ENCODE measurements around the gene UBE2G2. TPM values are rescaled to one million over a fixed set of nuclear protein-coding genes. Genes with fewer than 3 reads are reported as not detected.

The UBE2G2 gene
- total and polyA plus RNA-seq, 2 experiments from 2014 or later = 39.1 to 64.4 TPM

- Histone ChIP-seq H3K27me3 (replicated peaks; ENCODE audit: insufficient read depth) (no peaks in the 10 kb centered on the region), H3K4me1 (ENCODE audit: insufficient read depth) (no peaks in the 10 kb centered on the region), H3K9me2 (ENCODE audit: insufficient read depth) (no peaks in the 10 kb centered on the region), H2AFZ (no peak overlapping the region), H4K20me1 (ENCODE audit: insufficient read depth) (no peaks in the 10 kb centered on the region), H3F3A (ENCODE audit: insufficient read depth) (no peaks in the 10 kb centered on the region), H3K4me2 (ENCODE audit: unreplicated experiment) (no peak overlapping the region), H3K79me2 (ENCODE audit: insufficient read depth) (no peaks in the 10 kb centered on the region), H3K27ac (no peak overlapping the region), H3K4me3 (no peak overlapping the region), H3K9me3 (ENCODE audit: low read depth) (no peaks in the 10 kb centered on the region), H3K9ac (no peak overlapping the region), H3K36me3 (ENCODE audit: low read depth) (no peaks in the 10 kb centered on the region)
- in situ Hi-C loops (cut with MboI) = no loop called here
- no peak for TF ChIP-seq EZH2 (IDR thresholded peaks at IDR 0.05; ENCODE audit: insufficient read depth, poor library complexity, severe bottlenecking)
- no peak for TF ChIP-seq EZH2phosphoT487 (IDR thresholded peaks at IDR 0.05; ENCODE audit: insufficient read depth, low read depth)
- DNase-seq = no peak
- WGBS, 2 experiments (ENCODE audit: low coverage in 1 of 2, low lambda C conversion rate in 2 of 2, missing lambda C conversion rate in 2 of 2) = 35 to 78% methylated on average over 5 to 24 of the region's 25 CpGs
Measured at GRCh38 chr21:44763451-44764318, 37.9 kb downstream of the UBE2G2 start.

DNA sequence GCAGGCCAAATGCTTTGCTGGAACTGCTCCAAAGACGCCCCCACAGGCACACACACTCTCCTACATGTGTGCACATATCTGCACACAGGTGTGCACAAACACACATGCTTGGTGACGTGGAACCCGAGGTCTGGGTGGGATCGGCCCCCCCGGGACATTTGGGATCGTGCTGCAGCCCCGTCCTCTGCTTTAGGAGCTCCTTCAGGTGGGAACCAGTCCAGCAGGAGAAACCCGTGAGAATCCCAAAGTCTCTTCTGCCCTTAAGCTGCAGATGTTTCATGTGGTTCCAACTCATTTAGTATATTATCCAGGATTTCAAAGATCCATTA, 38.6 kb downstream of the UBE2G2 start:
- Histone ChIP-seq H3K4me2 (ENCODE audit: unreplicated experiment) (no peak overlapping the region), H3K4me3 (no peak overlapping the region), H3K27me3 (replicated peaks; ENCODE audit: insufficient read depth) (no peaks in the 10 kb centered on the region), H3K4me1 (ENCODE audit: insufficient read depth) (no peaks in the 10 kb centered on the region), H3K9ac (no peak overlapping the region), H2AFZ (no peak overlapping the region), H3K9me2 (ENCODE audit: insufficient read depth) (no peaks in the 10 kb centered on the region), H3K36me3 (ENCODE audit: low read depth) (no peaks in the 10 kb centered on the region), H3K27ac (no peak overlapping the region), H4K20me1 (ENCODE audit: insufficient read depth) (no peaks in the 10 kb centered on the region), H3K79me2 (ENCODE audit: insufficient read depth) (no peaks in the 10 kb centered on the region), H3K9me3 (ENCODE audit: low read depth) (no peaks in the 10 kb centered on the region), H3F3A (ENCODE audit: insufficient read depth) (no peaks in the 10 kb centered on the region)
- in situ Hi-C loops (cut with MboI) = no loop called here
- WGBS, 2 experiments (ENCODE audit: low coverage in 1 of 2, low lambda C conversion rate in 2 of 2, missing lambda C conversion rate in 2 of 2) = 56 to 61% methylated on average over 8 of the region's 8 CpGs
- TF ChIP-seq EZH2phosphoT487 (IDR thresholded peaks at IDR 0.05; ENCODE audit: insufficient read depth, low read depth) (no peak), EZH2 (IDR thresholded peaks at IDR 0.05; ENCODE audit: insufficient read depth, poor library complexity, severe bottlenecking) (no peak)
- no peak for DNase-seq

DNA sequence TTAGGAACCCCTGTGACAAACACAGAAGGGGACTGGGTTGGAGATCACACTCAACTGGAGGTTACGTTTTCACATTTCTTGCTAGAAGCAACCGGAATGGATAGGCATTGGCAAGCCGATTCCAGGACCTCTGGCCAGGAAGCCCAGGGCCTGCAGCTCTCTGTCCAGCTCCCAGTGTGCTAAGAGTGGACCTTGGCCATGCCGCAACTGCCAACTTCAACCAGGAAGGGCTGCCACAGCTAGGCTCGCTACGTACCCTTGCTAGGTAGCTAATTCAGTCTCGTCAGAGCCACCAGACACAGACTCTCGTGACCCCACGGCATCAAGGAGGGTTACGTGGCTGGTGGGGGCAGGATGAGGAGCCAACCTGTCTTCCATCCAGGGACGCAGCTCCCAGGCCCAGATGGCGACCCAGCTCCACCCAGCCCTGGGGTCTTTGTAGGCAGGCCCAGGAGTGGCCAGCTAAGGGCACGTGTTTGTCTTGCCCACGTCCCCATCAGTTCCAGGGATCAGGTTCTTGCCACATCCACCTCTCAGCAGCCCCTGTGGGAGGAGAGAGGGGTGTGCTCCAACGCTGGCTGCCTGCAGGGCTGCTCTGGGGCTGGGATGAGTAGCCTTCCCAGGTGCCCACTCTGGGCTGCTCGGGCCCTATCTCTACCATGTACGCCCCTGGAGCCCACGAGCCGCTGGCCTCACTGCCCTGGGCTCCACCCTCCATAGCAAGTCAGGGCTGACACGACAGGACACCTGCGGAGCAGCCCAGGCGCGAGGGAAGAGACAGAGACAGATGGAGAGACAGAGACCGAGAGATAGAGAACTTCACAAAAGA, 39.2 kb downstream of the UBE2G2 start:
- Histone ChIP-seq H3F3A (ENCODE audit: insufficient read depth) (no peaks in the 10 kb centered on the region), H3K4me1 (ENCODE audit: insufficient read depth) (no peaks in the 10 kb centered on the region), H4K20me1 (ENCODE audit: insufficient read depth) (no peaks in the 10 kb centered on the region), H3K9ac (no peak overlapping the region), H3K9me3 (ENCODE audit: low read depth) (no peaks in the 10 kb centered on the region), H3K79me2 (ENCODE audit: insufficient read depth) (no peaks in the 10 kb centered on the region), H3K4me2 (ENCODE audit: unreplicated experiment) (no peak overlapping the region), H2AFZ (no peak overlapping the region), H3K27me3 (replicated peaks; ENCODE audit: insufficient read depth) (no peaks in the 10 kb centered on the region), H3K9me2 (ENCODE audit: insufficient read depth) (no peaks in the 10 kb centered on the region), H3K27ac (no peak overlapping the region), H3K36me3 (ENCODE audit: low read depth) (no peaks in the 10 kb centered on the region), H3K4me3 (no peak overlapping the region)
- 75 to 79% methylated on average over 24 of the region's 24 CpGs for WGBS, 2 experiments (ENCODE audit: low coverage in 1 of 2, low lambda C conversion rate in 2 of 2, missing lambda C conversion rate in 2 of 2)
- no peak for DNase-seq
- TF ChIP-seq EZH2 (IDR thresholded peaks at IDR 0.05; ENCODE audit: insufficient read depth, poor library complexity, severe bottlenecking) = no peak
- no peak for TF ChIP-seq EZH2phosphoT487 (IDR thresholded peaks at IDR 0.05; ENCODE audit: insufficient read depth, low read depth)
- in situ Hi-C loops (cut with MboI) = no loop called here

DNA sequence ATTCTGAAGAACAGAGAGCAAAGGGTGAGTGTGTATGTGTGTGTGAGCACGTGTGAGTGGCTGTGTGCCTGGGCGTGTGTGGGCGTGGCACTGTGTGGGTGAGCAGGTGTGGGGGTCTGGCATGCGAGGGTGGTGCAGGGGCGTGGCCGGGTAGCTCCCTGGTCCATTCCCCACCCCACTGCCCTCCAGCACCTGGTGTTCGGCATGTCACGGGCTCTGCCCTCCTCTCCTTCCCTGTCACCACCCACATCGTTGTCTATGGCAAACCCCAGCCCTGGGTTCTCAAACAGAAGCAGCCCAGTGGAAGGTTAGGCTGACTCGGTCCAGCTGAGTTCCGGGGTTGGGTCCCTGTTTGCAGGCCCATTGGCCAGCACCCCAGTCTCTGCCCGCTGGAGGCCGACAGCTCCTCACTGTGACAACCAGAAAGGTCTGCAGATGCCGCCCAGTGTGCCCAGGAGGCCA, 39.8 kb downstream of the UBE2G2 start:
- no peak overlapping the region for H3K9ac ChIP-seq
- no peaks in the 10 kb centered on the region for H3K4me1 ChIP-seq (ENCODE audit: insufficient read depth)
- no peak for DNase-seq
- H3K9me3 ChIP-seq (ENCODE audit: low read depth) = no peaks in the 10 kb centered on the region
- no peaks in the 10 kb centered on the region for H3K36me3 ChIP-seq (ENCODE audit: low read depth)
- H3F3A ChIP-seq (ENCODE audit: insufficient read depth) = no peaks in the 10 kb centered on the region
- H3K27me3 ChIP-seq (replicated peaks; ENCODE audit: insufficient read depth) = no peaks in the 10 kb centered on the region
- 78% methylated on average over 14 of the region's 14 CpGs for WGBS, 2 experiments (ENCODE audit: low coverage in 1 of 2, low lambda C conversion rate in 2 of 2, missing lambda C conversion rate in 2 of 2)
- H3K4me3 ChIP-seq = no peak overlapping the region
- H3K79me2 ChIP-seq (ENCODE audit: insufficient read depth) = no peaks in the 10 kb centered on the region
- no peak overlapping the region for H3K4me2 ChIP-seq (ENCODE audit: unreplicated experiment)
- H3K27ac ChIP-seq = no peak overlapping the region
- H2AFZ ChIP-seq = no peak overlapping the region
- no peaks in the 10 kb centered on the region for H4K20me1 ChIP-seq (ENCODE audit: insufficient read depth)
- H3K9me2 ChIP-seq (ENCODE audit: insufficient read depth) = no peaks in the 10 kb centered on the region
- no peak for TF ChIP-seq EZH2 (IDR thresholded peaks at IDR 0.05; ENCODE audit: insufficient read depth, poor library complexity, severe bottlenecking)
- TF ChIP-seq EZH2phosphoT487 (IDR thresholded peaks at IDR 0.05; ENCODE audit: insufficient read depth, low read depth) = no peak
- in situ Hi-C loops (cut with MboI) = no loop called here
